Coronary artery (tissue), 2 donors: ENCODE measurements around the gene CHST12.

Source experiments
- DNase-seq: peaks from one replicate; pipeline ENCODE4 v3.0.0-alpha.2; 2017; ENCODE audit warnings: low spot score
- H3K27ac ChIP-seq, 2 donors: fragments of 200-600 bp; sonication (generic); one replicate each; pipeline ENCODE4 v1.5.1; 2016 to 2019
- H3K4me3 ChIP-seq: fragments of 200-600 bp; sonication (generic); 2 replicates; pipeline ENCODE4 v1.5.1; 2016; ENCODE audit warnings: mild to moderate bottlenecking, moderate library complexity
- CTCF ChIP-seq: fragments of 200-600 bp; sonication (generic); IDR thresholded peaks from one replicate; pipeline ENCODE4 v1.5.1; 2019; ENCODE audit warnings: antibody characterized with exemption

The CHST12 gene

GRCh38 chr7:2496375-2496774 is 93.0 kb downstream of the CHST12 start:
- no peak for TF ChIP-seq CTCF
- H3K27ac ChIP-seq: no peak overlapping the region
- no peak overlapping the region for H3K4me3 ChIP-seq
- no peak for DNase-seq

- DNase-seq: no peak
- H3K4me3 ChIP-seq: no peak overlapping the region
- H3K27ac ChIP-seq: no peak overlapping the region
- TF ChIP-seq CTCF: no peak
These were observed 93.7 kb downstream of the CHST12 start for GRCh38 chr7:2497065-2497464.

- Histone ChIP-seq H3K4me3 (no peak overlapping the region), H3K27ac (no peak overlapping the region)
- TF ChIP-seq CTCF: no peak
- no peak for DNase-seq
These were observed 94.3 kb downstream of the CHST12 start for GRCh38 chr7:2497500-2498336.
